HUES6 (cell line): ENCODE data around the gene BCS1L.
A peak's percentile ranks its signal among the peaks of the same experiment; 100 is the strongest.

ENCODE experiments used
- H3K27ac ChIP-seq: 2 replicates; pipeline ENCODE4 v1.7.0; 2013; ENCODE audit warnings: low read depth, mild to moderate bottlenecking, low read length, inconsistent platforms
- H3K27me3 ChIP-seq: 2 replicates; pipeline ENCODE4 v1.6.1; 2013; ENCODE audit warnings: low read length; ENCODE audit not compliant: control insufficient read depth, insufficient read depth
- H3K36me3 ChIP-seq: 2 replicates; pipeline ENCODE4 v1.6.1; 2013; ENCODE audit warnings: low read length; ENCODE audit not compliant: control insufficient read depth, insufficient read depth
- H3K4me1 ChIP-seq: 2 replicates; pipeline ENCODE4 v1.6.1; 2013; ENCODE audit warnings: low read length; ENCODE audit not compliant: control insufficient read depth, insufficient read depth
- H3K4me3 ChIP-seq: 2 replicates; pipeline ENCODE4 v1.5.1; 2013; ENCODE audit warnings: low read depth, low read length
- H3K9ac ChIP-seq: one replicate; pipeline ENCODE4 v1.6.1; 2013; ENCODE audit warnings: mild to moderate bottlenecking, low read length
- H3K9me3 ChIP-seq: 2 replicates; pipeline ENCODE4 v1.6.1; 2013; ENCODE audit warnings: low read depth, low read length; ENCODE audit not compliant: control insufficient read depth, insufficient read depth

Gene BCS1L

DNA sequence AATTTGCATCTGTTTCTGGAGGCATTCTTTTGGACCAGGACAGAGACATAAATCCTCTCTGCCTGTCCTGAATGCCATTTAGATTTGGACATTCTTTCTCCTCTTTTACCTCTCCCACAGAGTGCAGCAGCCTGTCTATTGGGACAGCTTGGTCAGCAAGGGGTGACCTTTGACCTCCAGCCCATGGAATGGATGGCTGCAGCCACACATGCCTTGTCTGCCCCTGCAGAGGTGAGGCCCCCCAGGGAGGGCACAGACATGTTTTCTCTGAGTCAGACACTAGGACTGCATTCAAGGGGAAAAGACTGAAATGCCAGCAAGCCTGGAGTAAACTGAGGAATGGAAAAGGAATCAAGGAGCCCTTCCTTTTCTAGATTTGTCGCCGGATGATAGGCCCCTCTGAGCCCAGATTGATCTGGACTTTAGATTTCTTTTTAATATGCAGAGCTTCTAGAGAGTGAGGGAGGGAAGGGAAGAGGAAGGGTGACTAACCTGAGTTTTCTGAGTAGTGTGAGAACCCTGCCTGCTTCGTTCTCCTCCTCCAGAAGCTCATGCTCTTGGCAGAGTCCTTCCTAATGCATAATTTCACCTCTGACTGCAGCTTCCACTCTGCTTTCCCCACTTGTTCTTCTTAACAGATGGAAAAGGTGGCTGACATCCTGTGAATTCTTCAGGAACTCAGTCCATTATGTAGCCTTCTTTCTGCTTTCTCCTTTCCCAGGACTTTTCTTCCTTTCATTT is 35.1 kb downstream of the BCS1L start:
- no peak overlapping the region for H3K9ac ChIP-seq
- H3K27ac ChIP-seq = no peak overlapping the region
- H3K27me3 ChIP-seq = no peaks in the 10 kb centered on the region
- no peaks in the 10 kb centered on the region for H3K4me1 ChIP-seq
- no peaks in the 10 kb centered on the region for H3K9me3 ChIP-seq
- H3K4me3 ChIP-seq = no peak overlapping the region
- H3K36me3 ChIP-seq = peaks cover 68% of the 10 kb centered on the region

- Histone ChIP-seq H3K9ac (no peak overlapping the region), H3K27me3 (no peaks in the 10 kb centered on the region), H3K9me3 (no peaks in the 10 kb centered on the region), H3K4me3 (no peak overlapping the region), H3K36me3 (peaks cover 44% of the 10 kb centered on the region), H3K4me1 (no peaks in the 10 kb centered on the region), H3K27ac (no peak overlapping the region)
Observed at GRCh38 chr2:218698885-218699284, 39.4 kb downstream of the BCS1L start.

GRCh38 chr2:218701806-218702205 is 42.3 kb downstream of the BCS1L start:
- Histone ChIP-seq H3K9me3 (no peaks in the 10 kb centered on the region), H3K36me3 (peaks cover 33% of the 10 kb centered on the region), H3K9ac (no peak overlapping the region), H3K4me3 (no peak overlapping the region), H3K4me1 (no peaks in the 10 kb centered on the region), H3K27ac (no peak overlapping the region), H3K27me3 (no peaks in the 10 kb centered on the region)

DNA sequence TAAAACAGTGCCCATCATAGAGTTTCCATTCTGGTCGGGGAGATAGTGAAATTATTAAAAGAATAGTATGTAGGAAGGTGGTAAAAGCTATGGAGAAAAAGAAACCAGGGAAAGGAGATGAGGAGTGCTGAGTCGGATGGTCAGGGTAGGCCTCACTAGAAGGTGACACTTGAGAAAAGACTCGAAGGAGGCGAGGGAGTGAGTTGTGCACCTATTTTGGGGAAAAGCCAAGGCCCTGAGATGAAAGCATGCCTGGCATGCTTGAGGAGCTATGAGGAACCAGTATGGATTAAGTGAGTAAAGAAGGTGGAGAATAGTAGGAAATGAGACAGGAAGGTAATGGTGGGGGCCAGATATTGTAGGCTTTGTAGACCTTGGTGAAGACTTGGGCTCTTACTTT is 43.9 kb downstream of the BCS1L start:
- Histone ChIP-seq H3K9ac (no peak overlapping the region), H3K4me1 (no peaks in the 10 kb centered on the region), H3K9me3 (no peaks in the 10 kb centered on the region), H3K4me3 (no peak overlapping the region), H3K36me3 (peaks cover 23% of the 10 kb centered on the region), H3K27me3 (no peaks in the 10 kb centered on the region), H3K27ac (no peak overlapping the region)

GRCh38 chr2:218708086-218708485 is 48.6 kb downstream of the BCS1L start:
- no peaks in the 10 kb centered on the region for H3K27me3 ChIP-seq
- no peaks in the 10 kb centered on the region for H3K36me3 ChIP-seq
- H3K27ac ChIP-seq = no peak overlapping the region
- H3K4me1 ChIP-seq = peaks cover 11% of the 10 kb centered on the region; the same call in 1 of the 2 replicates
- H3K9me3 ChIP-seq = no peaks in the 10 kb centered on the region
- no peak overlapping the region for H3K4me3 ChIP-seq
- no peak overlapping the region for H3K9ac ChIP-seq

DNA sequence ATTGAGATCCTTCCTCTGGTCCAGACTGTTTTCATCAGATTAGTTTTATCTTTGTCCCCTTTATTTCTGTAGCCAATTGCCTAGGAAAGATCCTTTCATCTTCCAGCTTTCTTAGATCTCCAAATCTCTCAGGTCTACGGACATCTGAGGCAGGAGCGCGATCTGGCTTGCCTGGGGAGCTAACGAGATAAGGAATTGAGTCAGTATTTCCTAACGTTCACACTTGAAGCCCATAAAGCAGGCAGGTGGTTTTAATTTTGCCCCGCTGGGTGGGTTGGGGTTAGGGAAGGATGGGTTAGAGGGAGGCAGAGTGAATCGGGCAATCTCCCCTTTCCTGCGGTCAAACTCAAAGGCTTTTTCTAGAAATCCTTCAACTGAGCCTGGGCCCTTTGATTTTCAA is 50.4 kb downstream of the BCS1L start:
- H3K4me1 ChIP-seq = peaks cover 12% of the 10 kb centered on the region; the same call in 1 of the 2 replicates
- peaks cover 7% of the 10 kb centered on the region; the same call in 1 of the 2 replicates for H3K36me3 ChIP-seq
- H3K9ac ChIP-seq = no peak overlapping the region
- H3K4me3 ChIP-seq = 0 out of 2 replicates have a peak overlapping the region, but pooled peaks have one; percentile 95
- peak overlapping the region; percentile 25; the same call in 1 of the 2 replicates for H3K27ac ChIP-seq
- no peaks in the 10 kb centered on the region for H3K27me3 ChIP-seq
- H3K9me3 ChIP-seq = no peaks in the 10 kb centered on the region

DNA sequence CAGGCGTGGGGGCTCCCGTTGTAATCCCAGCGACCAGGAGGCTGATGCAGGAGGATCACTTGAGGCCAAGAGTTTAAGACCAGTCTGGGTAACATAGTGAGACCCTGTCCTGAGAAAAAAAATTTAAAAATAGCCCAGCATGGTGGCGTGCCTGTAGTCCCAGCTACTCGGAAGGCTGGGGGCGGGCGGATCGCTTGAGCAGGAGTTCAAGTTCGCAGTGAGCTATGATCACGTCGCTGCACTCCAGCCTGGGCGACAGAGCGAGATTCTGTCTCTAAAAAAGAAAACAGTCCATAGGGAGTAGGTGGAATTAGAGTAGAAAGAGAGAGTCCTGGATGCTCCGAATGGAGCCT is 50.8 kb downstream of the BCS1L start:
- H3K9me3 ChIP-seq = no peaks in the 10 kb centered on the region
- H3K27me3 ChIP-seq = no peaks in the 10 kb centered on the region
- H3K27ac ChIP-seq = peak overlapping the region; percentile 25; the same call in 1 of the 2 replicates
- peaks cover 12% of the 10 kb centered on the region; the same call in 1 of the 2 replicates for H3K4me1 ChIP-seq
- H3K9ac ChIP-seq = no peak overlapping the region
- H3K4me3 ChIP-seq = peak overlapping the region; percentile 95
- H3K36me3 ChIP-seq = peaks cover 10% of the 10 kb centered on the region

- H3K36me3 ChIP-seq = peaks cover 16% of the 10 kb centered on the region
- peaks cover 12% of the 10 kb centered on the region; the same call in 1 of the 2 replicates for H3K4me1 ChIP-seq
- no peaks in the 10 kb centered on the region for H3K9me3 ChIP-seq
- peak within 1 kb of the TSS; percentile 95 for H3K4me3 ChIP-seq
- no peaks in the 10 kb centered on the region for H3K27me3 ChIP-seq
- peak within 1 kb of the TSS; percentile 75 for H3K27ac ChIP-seq
- H3K9ac ChIP-seq = peak within 1 kb of the TSS; percentile 94
Observed at GRCh38 chr2:218710687-218711549, 51.4 kb downstream of the BCS1L start, which contains the start of gene TTLL4. Gene TTLL4 (plus strand): TSS chr2:218710835. CDS start chr2:218737677, 26,842 bp downstream.

DNA sequence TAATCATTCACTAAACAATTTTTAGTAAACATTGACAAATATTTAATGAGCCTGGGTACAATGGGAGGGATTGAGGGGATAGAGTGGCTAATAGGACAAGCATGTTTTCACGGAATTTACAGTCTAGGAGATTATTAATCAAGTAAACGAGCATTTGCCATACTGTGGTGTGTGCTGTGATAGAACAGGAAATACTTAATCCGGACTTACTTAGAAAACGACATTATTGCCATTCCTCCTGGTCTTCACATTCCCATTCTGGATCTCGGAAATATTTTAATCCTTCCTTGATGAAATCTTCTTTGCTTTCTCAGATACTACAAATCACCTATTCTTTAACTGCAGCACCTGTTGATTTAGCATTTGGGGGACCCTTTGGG is 52.1 kb downstream of the BCS1L start:
- no peaks in the 10 kb centered on the region for H3K9me3 ChIP-seq
- peak overlapping the region; percentile 94 for H3K9ac ChIP-seq
- H3K27ac ChIP-seq = peak overlapping the region; percentile 75; the same call in 1 of the 2 replicates
- H3K27me3 ChIP-seq = no peaks in the 10 kb centered on the region
- peaks cover 12% of the 10 kb centered on the region; the same call in 1 of the 2 replicates for H3K4me1 ChIP-seq
- H3K4me3 ChIP-seq = peak overlapping the region; percentile 95
- peaks cover 20% of the 10 kb centered on the region for H3K36me3 ChIP-seq
